Activated CD4-positive, alpha-beta memory T cell treated with anti-CD3 and anti-CD28 coated beads for 36 hours (primary cell): ENCODE results near the gene ZXDC. TPM values are rescaled to one million over a fixed set of nuclear protein-coding genes. Genes with fewer than 3 reads are reported as not detected.

Source experiments
- CTCF ChIA-PET: fragments of 350-600 bp; sonication (Branson Sonifier 250); formaldehyde crosslinking; loops from one replicate; lab custom pipeline; 2021; ENCODE audit warnings: antibody characterized with exemption, inconsistent platforms; lab: Charles Lee
- POLR2A ChIA-PET: fragments of 350-600 bp; sonication (Branson Sonifier 250); formaldehyde crosslinking; loops from one replicate; lab custom pipeline; 2021; ENCODE audit warnings: antibody characterized with exemption; lab: Charles Lee
- DNase-seq: peaks from one replicate; pipeline ENCODE4 v3.0.0-alpha.2; 2020
- H3K27ac Mint-ChIP-seq: one replicate; pipeline ENCODE4 v1.8.0; 2021; ENCODE audit warnings: mixed read lengths
- H3K27me3 Mint-ChIP-seq: one replicate; pipeline ENCODE4 v1.8.0; 2021; ENCODE audit warnings: mixed read lengths
- H3K36me3 Mint-ChIP-seq: one replicate; pipeline ENCODE4 v1.8.0; 2021; ENCODE audit warnings: mixed read lengths
- H3K4me1 Mint-ChIP-seq: one replicate; pipeline ENCODE4 v1.8.0; 2021; ENCODE audit warnings: low read depth, mixed read lengths
- H3K4me3 Mint-ChIP-seq: one replicate; pipeline ENCODE4 v1.8.0; 2021; ENCODE audit warnings: mild to moderate bottlenecking, mixed read lengths
- H3K9me3 Mint-ChIP-seq: one replicate; pipeline ENCODE4 v1.8.0; 2021; ENCODE audit warnings: mixed read lengths
- intact Hi-C: fragments of 100-400 bp; cut with micrococcal nuclease; formaldehyde crosslinking; loops from one replicate; pipeline ENCODE4 v1.15.1; 2023
- total RNA-seq, 2 experiments: library from RNA; stranded (reverse); gene quantifications; one replicate each; pipeline ENCODE4 v1.2.3, GENCODE V29; 2021

The ZXDC gene
- total RNA-seq, 2 experiments from 2014 or later: 18.2 to 19.1 TPM

- no peaks in the 10 kb centered on the region for H3K4me1 Mint-ChIP-seq
- peaks cover 25% of the 10 kb centered on the region for H3K36me3 Mint-ChIP-seq
- no peak overlapping the region for H3K27ac Mint-ChIP-seq
- no peak for DNase-seq
- no peaks in the 10 kb centered on the region for H3K27me3 Mint-ChIP-seq
- POLR2A ChIA-PET: no interaction called here
- intact Hi-C loops: no loop called here
- H3K9me3 Mint-ChIP-seq: no peaks in the 10 kb centered on the region
- H3K4me3 Mint-ChIP-seq: no peak overlapping the region
- CTCF ChIA-PET: no interaction called here
Observed at GRCh38 chr3:126440709-126440995, 35.0 kb downstream of the ZXDC start.

- POLR2A ChIA-PET: no interaction called here
- peaks cover 29% of the 10 kb centered on the region for H3K36me3 Mint-ChIP-seq
- H3K9me3 Mint-ChIP-seq: no peaks in the 10 kb centered on the region
- intact Hi-C loops: no loop called here
- CTCF ChIA-PET: no interaction called here
- H3K4me1 Mint-ChIP-seq: no peaks in the 10 kb centered on the region
- no peak overlapping the region for H3K4me3 Mint-ChIP-seq
- no peak overlapping the region for H3K27ac Mint-ChIP-seq
- DNase-seq: no peak
- no peaks in the 10 kb centered on the region for H3K27me3 Mint-ChIP-seq
Observed at GRCh38 chr3:126439968-126440708, 35.6 kb downstream of the ZXDC start.

GRCh38 chr3:126439346-126439967 is 36.2 kb downstream of the ZXDC start:
- Mint-ChIP-seq H3K27me3 (no peaks in the 10 kb centered on the region), H3K36me3 (peaks cover 31% of the 10 kb centered on the region), H3K4me3 (no peak overlapping the region), H3K9me3 (no peaks in the 10 kb centered on the region), H3K27ac (no peak overlapping the region), H3K4me1 (no peaks in the 10 kb centered on the region)
- intact Hi-C loops: no loop called here
- CTCF ChIA-PET: no interaction called here
- no peak for DNase-seq
- POLR2A ChIA-PET: no interaction called here

GRCh38 chr3:126438746-126439145 is 36.9 kb downstream of the ZXDC start:
- intact Hi-C loops: no loop called here
- H3K36me3 Mint-ChIP-seq: peaks cover 35% of the 10 kb centered on the region
- no peaks in the 10 kb centered on the region for H3K27me3 Mint-ChIP-seq
- no peak overlapping the region for H3K27ac Mint-ChIP-seq
- no peaks in the 10 kb centered on the region for H3K9me3 Mint-ChIP-seq
- H3K4me3 Mint-ChIP-seq: no peak overlapping the region
- no peak for DNase-seq
- ChIA-PET POLR2A (no interaction called here), CTCF (no interaction called here)
- no peaks in the 10 kb centered on the region for H3K4me1 Mint-ChIP-seq

- Mint-ChIP-seq H3K36me3 (peaks cover 36% of the 10 kb centered on the region), H3K27me3 (no peaks in the 10 kb centered on the region), H3K4me3 (no peak overlapping the region), H3K27ac (no peak overlapping the region), H3K9me3 (no peaks in the 10 kb centered on the region), H3K4me1 (no peaks in the 10 kb centered on the region)
- POLR2A ChIA-PET: no interaction called here
- CTCF ChIA-PET: no interaction called here
- DNase-seq: peak; percentile 6
- intact Hi-C loops: no loop called here
Observed at GRCh38 chr3:126438186-126438585, 37.5 kb downstream of the ZXDC start.

GRCh38 chr3:126436826-126437717 is 38.6 kb downstream of the ZXDC start:
- H3K27ac Mint-ChIP-seq: no peak overlapping the region
- no peaks in the 10 kb centered on the region for H3K27me3 Mint-ChIP-seq
- H3K9me3 Mint-ChIP-seq: peaks cover 3% of the 10 kb centered on the region
- intact Hi-C loops: no loop called here
- POLR2A ChIA-PET: no interaction called here
- no peaks in the 10 kb centered on the region for H3K4me1 Mint-ChIP-seq
- no peak overlapping the region for H3K4me3 Mint-ChIP-seq
- no peak for DNase-seq
- CTCF ChIA-PET: no interaction called here
- peaks cover 43% of the 10 kb centered on the region for H3K36me3 Mint-ChIP-seq

GRCh38 chr3:126435456-126436315 is 40.0 kb downstream of the ZXDC start:
- Mint-ChIP-seq H3K36me3 (peaks cover 40% of the 10 kb centered on the region), H3K9me3 (peaks cover 3% of the 10 kb centered on the region), H3K27ac (no peak overlapping the region), H3K4me3 (no peak overlapping the region), H3K4me1 (no peaks in the 10 kb centered on the region), H3K27me3 (no peaks in the 10 kb centered on the region)
- ChIA-PET POLR2A (no interaction called here), CTCF (no interaction called here)
- intact Hi-C loops: no loop called here
- no peak for DNase-seq

- POLR2A ChIA-PET: no interaction called here
- H3K36me3 Mint-ChIP-seq: peaks cover 40% of the 10 kb centered on the region
- CTCF ChIA-PET: no interaction called here
- no peaks in the 10 kb centered on the region for H3K4me1 Mint-ChIP-seq
- H3K27ac Mint-ChIP-seq: no peak overlapping the region
- no peak for DNase-seq
- H3K4me3 Mint-ChIP-seq: no peak overlapping the region
- no peaks in the 10 kb centered on the region for H3K27me3 Mint-ChIP-seq
- H3K9me3 Mint-ChIP-seq: peaks cover 3% of the 10 kb centered on the region
- intact Hi-C loops: no loop called here
Observed at GRCh38 chr3:126434931-126435411, 40.7 kb downstream of the ZXDC start.

GRCh38 chr3:126434264-126434590 is 41.5 kb downstream of the ZXDC start:
- peaks cover 3% of the 10 kb centered on the region for H3K9me3 Mint-ChIP-seq
- H3K27ac Mint-ChIP-seq: no peak overlapping the region
- H3K4me3 Mint-ChIP-seq: no peak overlapping the region
- ChIA-PET POLR2A (no interaction called here), CTCF (no interaction called here)
- no peaks in the 10 kb centered on the region for H3K4me1 Mint-ChIP-seq
- intact Hi-C loops: no loop called here
- H3K27me3 Mint-ChIP-seq: no peaks in the 10 kb centered on the region
- H3K36me3 Mint-ChIP-seq: peaks cover 38% of the 10 kb centered on the region
- no peak for DNase-seq

GRCh38 chr3:126433496-126434263 is 42.0 kb downstream of the ZXDC start:
- H3K36me3 Mint-ChIP-seq: peaks cover 34% of the 10 kb centered on the region
- no peaks in the 10 kb centered on the region for H3K27me3 Mint-ChIP-seq
- H3K4me1 Mint-ChIP-seq: no peaks in the 10 kb centered on the region
- ChIA-PET CTCF (no interaction called here), POLR2A (no interaction called here)
- H3K27ac Mint-ChIP-seq: no peak overlapping the region
- DNase-seq: no peak
- intact Hi-C loops: no loop called here
- peaks cover 3% of the 10 kb centered on the region for H3K9me3 Mint-ChIP-seq
- H3K4me3 Mint-ChIP-seq: no peak overlapping the region

- peaks cover 31% of the 10 kb centered on the region for H3K36me3 Mint-ChIP-seq
- no peak for DNase-seq
- H3K27me3 Mint-ChIP-seq: no peaks in the 10 kb centered on the region
- no peaks in the 10 kb centered on the region for H3K4me1 Mint-ChIP-seq
- ChIA-PET CTCF (no interaction called here), POLR2A (no interaction called here)
- intact Hi-C loops: no loop called here
- no peak overlapping the region for H3K4me3 Mint-ChIP-seq
- H3K9me3 Mint-ChIP-seq: peaks cover 3% of the 10 kb centered on the region
- no peak overlapping the region for H3K27ac Mint-ChIP-seq
Observed at GRCh38 chr3:126433105-126433430, 42.6 kb downstream of the ZXDC start.
